H9 (cell line): ENCODE results near the gene FBXO41. TPM values are rescaled to one million over a fixed set of nuclear protein-coding genes. Genes with fewer than 3 reads are reported as not detected.
A peak's percentile ranks its signal among the peaks of the same experiment; 100 is the strongest.

Experiments used
- DNase-seq: peaks from one replicate; pipeline ENCODE4 v3.0.0-alpha.2; 2017
- H2AFZ ChIP-seq: one replicate; pipeline ENCODE4 v1.6.1; 2013; ENCODE audit warnings: mild to moderate bottlenecking, low read length, control low read depth, moderate library complexity
- H2AK5ac ChIP-seq: 2 replicates; pipeline ENCODE4 v1.6.1; 2013; ENCODE audit warnings: low read length, control low read depth, mixed read lengths; ENCODE audit not compliant: insufficient read length
- H2BK120ac ChIP-seq: one replicate; pipeline ENCODE4 v1.6.1; 2013; ENCODE audit warnings: low read depth, mild to moderate bottlenecking, low read length, control low read depth, inconsistent platforms; ENCODE audit not compliant: poor library complexity, severe bottlenecking
- H2BK12ac ChIP-seq: 2 replicates; pipeline ENCODE4 v1.6.1; 2013; ENCODE audit warnings: low read length, control low read depth, mixed read lengths, low read depth; ENCODE audit not compliant: insufficient read length
- H2BK15ac ChIP-seq: 2 replicates; pipeline ENCODE4 v1.6.1; 2013; ENCODE audit warnings: low read depth, low read length, control low read depth
- H2BK20ac ChIP-seq: one replicate; pipeline ENCODE4 v1.6.1; 2013; ENCODE audit warnings: low read depth, mild to moderate bottlenecking, low read length, control low read depth, inconsistent platforms; ENCODE audit not compliant: poor library complexity, severe bottlenecking
- H2BK5ac ChIP-seq: 2 replicates; pipeline ENCODE4 v1.6.1; 2013; ENCODE audit warnings: low read length, control low read depth, mixed read lengths; ENCODE audit not compliant: insufficient read length
- H3K14ac ChIP-seq: 2 replicates; pipeline ENCODE4 v1.6.1; 2013; ENCODE audit warnings: low read length, control low read depth; ENCODE audit not compliant: insufficient read depth
- H3K18ac ChIP-seq: 2 replicates; pipeline ENCODE4 v1.6.1; 2013; ENCODE audit warnings: low read depth, mild to moderate bottlenecking, mixed read lengths, low read length, control low read depth; ENCODE audit not compliant: insufficient read length
- H3K23ac ChIP-seq: 2 replicates; pipeline ENCODE4 v1.6.1; 2013; ENCODE audit warnings: low read length, control low read depth, mixed read lengths, low read depth; ENCODE audit not compliant: insufficient read length
- H3K23me2 ChIP-seq: 2 replicates; pipeline ENCODE4 v1.6.1; 2013; ENCODE audit warnings: low read depth, mild to moderate bottlenecking, mixed read lengths, low read length, control low read depth; ENCODE audit not compliant: insufficient read length, poor library complexity, severe bottlenecking
- H3K27ac ChIP-seq: 2 replicates; pipeline ENCODE4 v1.5.1; 2013; ENCODE audit warnings: low read length, control low read depth, mixed read lengths, low read depth; ENCODE audit not compliant: insufficient read length
- H3K27me3 ChIP-seq: 2 replicates; pipeline ENCODE4 v1.6.1; 2013; ENCODE audit warnings: low read length, control low read depth, inconsistent platforms; ENCODE audit not compliant: insufficient read depth
- H3K4ac ChIP-seq: 2 replicates; pipeline ENCODE4 v1.6.1; 2013; ENCODE audit warnings: low read depth, mild to moderate bottlenecking, control low read depth, inconsistent platforms, low read length, moderate library complexity
- H3K4me1 ChIP-seq: 2 replicates; pipeline ENCODE4 v1.6.1; 2013; ENCODE audit warnings: low read length, control low read depth, inconsistent platforms; ENCODE audit not compliant: insufficient read depth
- H3K4me2 ChIP-seq: 2 replicates; pipeline ENCODE4 v1.6.1; 2013; ENCODE audit warnings: low read length, control low read depth, mixed read lengths; ENCODE audit not compliant: insufficient read length, insufficient read depth
- H3K56ac ChIP-seq: 2 replicates; pipeline ENCODE4 v1.6.1; 2013; ENCODE audit warnings: low read depth, mild to moderate bottlenecking, mixed read lengths, low read length, control low read depth; ENCODE audit not compliant: insufficient read length
- H3K79me1 ChIP-seq: 2 replicates; pipeline ENCODE4 v1.6.1; 2013; ENCODE audit warnings: low read depth, mild to moderate bottlenecking, moderate library complexity, low read length, control low read depth, inconsistent platforms; ENCODE audit not compliant: insufficient read depth, poor library complexity, severe bottlenecking
- H3K79me2 ChIP-seq: 2 replicates; pipeline ENCODE4 v1.6.1; 2013; ENCODE audit warnings: low read length, control low read depth, inconsistent platforms; ENCODE audit not compliant: insufficient read depth
- H3K9ac ChIP-seq: 2 replicates; pipeline ENCODE4 v1.6.1; 2013; ENCODE audit warnings: low read length, control low read depth, mixed read lengths; ENCODE audit not compliant: insufficient read length; ENCODE audit errors: extremely low read depth
- H3K9me3 ChIP-seq: one replicate; pipeline ENCODE4 v1.6.1; 2013; ENCODE audit warnings: low read depth, low read length, inconsistent platforms; ENCODE audit not compliant: control insufficient read depth
- H3T11ph ChIP-seq: one replicate; pipeline ENCODE4 v1.6.1; 2013; ENCODE audit warnings: mild to moderate bottlenecking, low read length, control low read depth, inconsistent platforms
- H4K20me1 ChIP-seq: one replicate; pipeline ENCODE4 v1.6.1; 2013; ENCODE audit not compliant: control insufficient read depth, insufficient read length, insufficient read depth
- H4K5ac ChIP-seq: 2 replicates; pipeline ENCODE4 v1.6.1; 2013; ENCODE audit warnings: low read depth, mild to moderate bottlenecking, mixed read lengths, low read length, control low read depth; ENCODE audit not compliant: insufficient read length
- H4K8ac ChIP-seq: replicated peaks from 2 replicates; pipeline ENCODE4 v1.6.1; 2013; ENCODE audit warnings: low read length, control low read depth, mixed read lengths, low read depth; ENCODE audit not compliant: insufficient read length
- H4K91ac ChIP-seq: 2 replicates; pipeline ENCODE4 v1.6.1; 2013; ENCODE audit warnings: low read depth, mild to moderate bottlenecking, moderate library complexity, mixed read lengths, low read length, control low read depth; ENCODE audit not compliant: insufficient read length
- H3K27ac Mint-ChIP-seq, 3 experiments: 2 replicates in 2 of 3; 3 replicates in 1 of 3; pipeline ENCODE4 v1.8.0; 2020 to 2021; ENCODE audit warnings: mixed read lengths in 3 of 3, mild to moderate bottlenecking in 1 of 3, moderate library complexity in 1 of 3
- H3K27me3 Mint-ChIP-seq: 2 replicates; pipeline ENCODE4 v1.8.0; 2021; ENCODE audit warnings: low read depth, mild to moderate bottlenecking, moderate library complexity, mixed read lengths
- H3K36me3 Mint-ChIP-seq, 3 experiments: 2 replicates in 2 of 3; 3 replicates in 1 of 3; pipeline ENCODE4 v1.8.0; 2020 to 2021; ENCODE audit warnings: low read depth in 3 of 3, mixed read lengths in 3 of 3; ENCODE audit not compliant: insufficient read depth in 1 of 3
- H3K4me1 Mint-ChIP-seq, 2 experiments: 2 replicates each; pipeline ENCODE4 v1.8.0; 2020; ENCODE audit warnings: mixed read lengths in 2 of 2
- H3K4me3 Mint-ChIP-seq, 2 experiments: 2 replicates in 1 of 2; 3 replicates in 1 of 2; pipeline ENCODE4 v1.8.0; 2020 to 2021; ENCODE audit warnings: mild to moderate bottlenecking in 2 of 2, mixed read lengths in 2 of 2, moderate library complexity in 1 of 2
- H3K9me3 Mint-ChIP-seq, 2 experiments: 2 replicates in 1 of 2; 3 replicates in 1 of 2; pipeline ENCODE4 v1.8.0; 2020; ENCODE audit warnings: mild to moderate bottlenecking in 2 of 2, mixed read lengths in 2 of 2, moderate library complexity in 1 of 2
- WGBS: extraction: QIAGEN DNeasy Blood & Tissue Kit; methylation state at CpG from one replicate; pipeline ENCODE4 v1.1.7; 2013; ENCODE audit warnings: missing lambda C conversion rate, low lambda C conversion rate, mixed read lengths; ENCODE audit not compliant: insufficient read length; ENCODE audit errors: extremely low coverage; 5-methylcytosine and 5-hydroxymethylcytosine counted together
- total RNA-seq: library from RNA; stranded (reverse); gene quantifications from 2 replicates; pipeline ENCODE4 v1.2.1, GENCODE V29; 2021
- TF ChIP-seq, protein P1 (sequence below): fragments of 200-600 bp; sonication (generic); conservative IDR thresholded peaks from 3 replicates; pipeline ENCODE4 v1.8.0; 2021; ENCODE audit warnings: antibody characterized with exemption, mild to moderate bottlenecking

Gene FBXO41
- total RNA-seq, 1 experiment from 2014 or later = 16.2 TPM

DNA sequence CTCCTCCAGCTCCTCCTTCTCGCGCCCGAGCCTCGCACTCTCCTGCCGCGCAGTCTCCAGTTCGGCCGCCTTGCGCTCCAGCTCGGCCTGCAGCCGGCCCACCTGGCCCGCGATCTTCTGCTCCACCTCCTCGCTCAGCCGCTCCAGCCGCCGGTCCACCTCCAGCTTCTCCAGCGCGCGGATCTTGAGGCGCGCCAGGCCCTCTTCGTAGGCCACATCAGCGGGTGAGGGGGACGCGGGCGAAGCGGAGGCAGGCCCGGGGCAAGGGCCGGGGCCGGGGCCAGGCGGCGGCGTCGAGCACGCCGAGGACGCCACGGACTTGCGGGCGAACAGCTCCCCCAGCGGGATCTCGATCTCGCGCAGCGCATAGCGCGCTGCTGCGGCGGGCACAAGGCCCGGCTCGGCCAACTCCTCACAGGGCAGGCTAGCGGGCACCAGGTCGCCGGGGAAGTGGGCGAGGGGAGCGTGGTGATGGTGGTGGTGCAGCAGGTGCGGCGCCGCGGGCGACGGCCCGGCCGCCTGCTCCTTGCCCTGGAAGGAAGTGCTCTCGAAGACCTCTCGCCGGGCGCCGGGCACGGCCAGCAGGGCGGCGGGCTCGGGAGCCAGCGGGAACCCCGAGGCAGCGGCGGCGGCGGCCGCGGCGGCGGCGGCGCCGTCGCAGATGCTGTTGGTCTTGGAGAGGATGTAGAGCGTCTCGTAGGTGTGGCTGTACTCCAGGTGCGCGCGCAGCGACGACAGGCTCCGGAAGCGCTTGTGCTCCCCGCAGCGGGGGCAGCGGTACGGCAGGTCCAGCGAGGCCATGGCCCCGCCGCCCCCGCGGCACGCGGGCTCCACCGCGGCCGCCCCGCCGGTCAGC lies 15.2 kb downstream of the FBXO41 start:
- Histone ChIP-seq H3K79me1 (no peaks in the 10 kb centered on the region), H4K91ac (no peak overlapping the region), H2BK20ac (no peak overlapping the region), H3K4me2 (peak overlapping the region; percentile 63), H3K27me3 (no peaks in the 10 kb centered on the region; the same call in 1 of the 2 replicates), H2BK12ac (no peak overlapping the region), H3K18ac (peak overlapping the region; percentile 13), H3K56ac (no peak overlapping the region), H4K5ac (no peak overlapping the region), H3T11ph (no peak overlapping the region), H3K27ac (no peak overlapping the region), H3K4me1 (peaks cover 5% of the 10 kb centered on the region; the same call in 1 of the 2 replicates), H2BK5ac (no peak overlapping the region), H3K23me2 (peaks cover 9% of the 10 kb centered on the region), H4K8ac (no peak overlapping the region), H2BK120ac (no peak overlapping the region), H4K20me1 (no peaks in the 10 kb centered on the region), H3K9ac (peak overlapping the region; percentile 27), H3K4ac (no peak overlapping the region), H2BK15ac (no peak overlapping the region), H3K14ac (0 out of 2 replicates have a peak overlapping the region, but pooled peaks have one; percentile 14), H3K23ac (no peak overlapping the region), H3K9me3 (no peaks in the 10 kb centered on the region), H2AK5ac (no peak overlapping the region), H2AFZ (no peak overlapping the region), H3K79me2 (no peaks in the 10 kb centered on the region)
- peak; percentile 88 for DNase-seq
- H3K27ac Mint-ChIP-seq = no peak overlapping the region
- WGBS = no CpG with 5 or more reads among the region's 113 CpGs
- peak overlapping the region; percentile 64 to 74 for H3K4me3 Mint-ChIP-seq
- H3K9me3 Mint-ChIP-seq = no peaks in the 10 kb centered on the region
- TF ChIP-seq, protein P1, sequence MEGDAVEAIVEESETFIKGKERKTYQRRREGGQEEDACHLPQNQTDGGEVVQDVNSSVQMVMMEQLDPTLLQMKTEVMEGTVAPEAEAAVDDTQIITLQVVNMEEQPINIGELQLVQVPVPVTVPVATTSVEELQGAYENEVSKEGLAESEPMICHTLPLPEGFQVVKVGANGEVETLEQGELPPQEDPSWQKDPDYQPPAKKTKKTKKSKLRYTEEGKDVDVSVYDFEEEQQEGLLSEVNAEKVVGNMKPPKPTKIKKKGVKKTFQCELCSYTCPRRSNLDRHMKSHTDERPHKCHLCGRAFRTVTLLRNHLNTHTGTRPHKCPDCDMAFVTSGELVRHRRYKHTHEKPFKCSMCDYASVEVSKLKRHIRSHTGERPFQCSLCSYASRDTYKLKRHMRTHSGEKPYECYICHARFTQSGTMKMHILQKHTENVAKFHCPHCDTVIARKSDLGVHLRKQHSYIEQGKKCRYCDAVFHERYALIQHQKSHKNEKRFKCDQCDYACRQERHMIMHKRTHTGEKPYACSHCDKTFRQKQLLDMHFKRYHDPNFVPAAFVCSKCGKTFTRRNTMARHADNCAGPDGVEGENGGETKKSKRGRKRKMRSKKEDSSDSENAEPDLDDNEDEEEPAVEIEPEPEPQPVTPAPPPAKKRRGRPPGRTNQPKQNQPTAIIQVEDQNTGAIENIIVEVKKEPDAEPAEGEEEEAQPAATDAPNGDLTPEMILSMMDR = peak; percentile 38; the same call in 2 of the 3 replicates
- peaks cover 9 to 24% of the 10 kb centered on the region in 2 experiments for H3K4me1 Mint-ChIP-seq
- H3K36me3 Mint-ChIP-seq = peaks cover 0 to 9% (median 8%) of the 10 kb centered on the region in 3 experiments; a peak in 6 of 7 replicates
- H3K27me3 Mint-ChIP-seq = peaks cover 45% of the 10 kb centered on the region
